ENCODE results near the gene SLC15A5. TPM values are rescaled to one million over a fixed set of nuclear protein-coding genes. Genes with fewer than 3 reads are reported as not detected.

Gene SLC15A5, protein sequence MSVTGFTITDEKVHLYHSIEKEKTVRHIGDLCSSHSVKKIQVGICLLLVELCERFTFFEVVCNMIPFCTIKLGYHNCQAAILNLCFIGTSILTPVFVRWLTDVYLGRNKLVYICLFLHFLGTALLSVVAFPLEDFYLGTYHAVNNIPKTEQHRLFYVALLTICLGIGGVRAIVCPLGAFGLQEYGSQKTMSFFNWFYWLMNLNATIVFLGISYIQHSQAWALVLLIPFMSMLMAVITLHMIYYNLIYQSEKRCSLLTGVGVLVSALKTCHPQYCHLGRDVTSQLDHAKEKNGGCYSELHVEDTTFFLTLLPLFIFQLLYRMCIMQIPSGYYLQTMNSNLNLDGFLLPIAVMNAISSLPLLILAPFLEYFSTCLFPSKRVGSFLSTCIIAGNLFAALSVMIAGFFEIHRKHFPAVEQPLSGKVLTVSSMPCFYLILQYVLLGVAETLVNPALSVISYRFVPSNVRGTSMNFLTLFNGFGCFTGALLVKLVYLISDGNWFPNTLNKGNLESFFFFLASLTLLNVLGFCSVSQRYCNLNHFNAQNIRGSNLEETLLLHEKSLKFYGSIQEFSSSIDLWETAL
- not detected in 2 replicates for total RNA-seq

DNA sequence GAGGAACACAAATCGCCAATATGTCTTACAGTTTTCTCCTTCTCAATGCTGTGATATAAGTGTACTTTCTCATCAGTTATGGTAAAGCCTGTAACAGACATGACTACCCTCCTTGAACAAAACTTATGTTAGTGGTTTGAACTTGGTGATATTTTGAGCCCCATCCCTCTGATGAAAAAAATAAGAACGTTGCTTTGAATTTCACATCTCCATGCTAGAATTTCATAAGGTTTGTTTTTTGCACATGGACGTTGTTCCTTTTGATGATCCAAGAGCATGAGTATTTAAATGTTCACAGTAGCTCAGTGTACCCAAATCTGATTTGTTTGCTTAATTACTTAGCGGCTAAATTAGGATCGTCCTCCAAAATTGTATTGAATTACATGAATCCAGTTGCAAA lies at the start of gene SLC15A5:
SLC15A5 (minus strand) TSS at position 101 of the 400 bp plus-strand sequence; CDS start at position 101, 0 bp downstream.

Other genes with a start within 250 kb of the SLC15A5 start
- 39.4 and 58.0 TPM in 2 replicates for gene MGST1, start 70.0 kb upstream of the SLC15A5 start, total RNA-seq